ENCODE results near the gene SYNE1. TPM values are rescaled to one million over a fixed set of nuclear protein-coding genes. Genes with fewer than 3 reads are reported as not detected.
"Not testable (repeated sequence)": the region's sequence is repeated elsewhere in the genome, so short reads cannot be mapped to it uniquely, and the experiment has no call there.

Gene SYNE1
- total RNA-seq, 1 donor from 2014 or later: 316 TPM

GRCh38 chr6:152558798-152559197 lies 78.4 kb downstream of the SYNE1 start:
- not testable (repeated sequence) for DNase-seq

GRCh38 chr6:152557502-152557901 lies 79.7 kb downstream of the SYNE1 start:
- DNase-seq: no peak

- DNase-seq: no peak
These were observed 82.3 kb downstream of the SYNE1 start for GRCh38 chr6:152554851-152555250.

GRCh38 chr6:152552616-152553209 lies 84.4 kb downstream of the SYNE1 start:
- no peak for DNase-seq

- no peak for DNase-seq
These were observed 93.6 kb downstream of the SYNE1 start for GRCh38 chr6:152543519-152543918.

- DNase-seq: no peak
These were observed 96.8 kb downstream of the SYNE1 start for GRCh38 chr6:152540381-152540780.

- DNase-seq: no peak
These were observed 102.6 kb downstream of the SYNE1 start for GRCh38 chr6:152534541-152534940.

GRCh38 chr6:152532556-152533422 lies 104.4 kb downstream of the SYNE1 start:
- DNase-seq: no peak

GRCh38 chr6:152531659-152532058 lies 105.5 kb downstream of the SYNE1 start:
- no peak for DNase-seq

GRCh38 chr6:152529369-152529768 lies 107.8 kb downstream of the SYNE1 start:
- no peak for DNase-seq

- not testable (repeated sequence) for DNase-seq
These were observed 123.0 kb downstream of the SYNE1 start for GRCh38 chr6:152514120-152514519.

- DNase-seq: no peak
These were observed 127.2 kb downstream of the SYNE1 start for GRCh38 chr6:152509916-152510315.

- no peak for DNase-seq
These were observed 128.7 kb downstream of the SYNE1 start for GRCh38 chr6:152508477-152508876.

- no peak for DNase-seq
These were observed 133.6 kb downstream of the SYNE1 start for GRCh38 chr6:152503546-152503945.

GRCh38 chr6:152502421-152503188 lies 134.6 kb downstream of the SYNE1 start:
- no peak for DNase-seq

GRCh38 chr6:152499931-152500330 lies 137.2 kb downstream of the SYNE1 start:
- DNase-seq: no peak

- DNase-seq: no peak
These were observed 140.4 kb downstream of the SYNE1 start for GRCh38 chr6:152496731-152497130.

- DNase-seq: not testable (repeated sequence)
These were observed 141.7 kb downstream of the SYNE1 start for GRCh38 chr6:152495456-152495855.

- not testable (repeated sequence) for DNase-seq
These were observed 144.9 kb downstream of the SYNE1 start for GRCh38 chr6:152492281-152492680.

- not testable (repeated sequence) for DNase-seq
These were observed 145.7 kb downstream of the SYNE1 start for GRCh38 chr6:152491501-152491900.

- DNase-seq: not testable (repeated sequence)
These were observed 146.2 kb downstream of the SYNE1 start for GRCh38 chr6:152490971-152491378.

GRCh38 chr6:152484806-152485205 lies 152.4 kb downstream of the SYNE1 start:
- DNase-seq: no peak

GRCh38 chr6:152482289-152482688 lies 154.9 kb downstream of the SYNE1 start:
- DNase-seq: no peak

Measured in occipital lobe (tissue), 2 donors.